Activated T-cell treated with anti-CD3 and anti-CD28 coated beads, Interleukin-2, amount 50 U/mL, for 72 hours (primary cell): Measurements from ENCODE around the gene WWC2. TPM values are rescaled to one million over a fixed set of nuclear protein-coding genes. Genes with fewer than 3 reads are reported as not detected.
"Not testable (repeated sequence)": the region's sequence is repeated elsewhere in the genome, so short reads cannot be mapped to it uniquely, and the experiment has no call there.

Source experiments
- ATAC-seq, 2 donors: fragments of 150-1000 bp; cut with Tn5 transposase; replicated peaks in 1 of 2; 2 replicates each; pipeline ENCODE4 v1.10.0; 2021; ENCODE audit warnings: moderate library complexity in 2 of 2, mild to moderate bottlenecking in 1 of 2
- DNase-seq, 2 donors: peaks; one replicate each; pipeline ENCODE4 v3.0.0; 2021 to 2022; ENCODE audit warnings: mixed read lengths in 1 of 2
- H3K27ac Mint-ChIP-seq: one replicate; pipeline ENCODE4 v1.8.0; 2022; ENCODE audit warnings: mild to moderate bottlenecking, moderate library complexity, mixed read lengths
- H3K27me3 Mint-ChIP-seq: one replicate; pipeline ENCODE4 v1.8.0; 2022; ENCODE audit warnings: low read depth, mixed read lengths
- H3K36me3 Mint-ChIP-seq, 2 donors: one replicate each; pipeline ENCODE4 v1.8.0; 2022; ENCODE audit warnings: mixed read lengths in 2 of 2, mild to moderate bottlenecking in 1 of 2; ENCODE audit not compliant: insufficient read depth in 2 of 2
- H3K4me1 Mint-ChIP-seq: one replicate; pipeline ENCODE4 v1.8.0; 2022; ENCODE audit warnings: low read depth, mixed read lengths
- H3K4me3 Mint-ChIP-seq, 2 donors: one replicate each; pipeline ENCODE4 v1.8.0; 2022; ENCODE audit warnings: mild to moderate bottlenecking in 2 of 2, mixed read lengths in 2 of 2, moderate library complexity in 2 of 2
- H3K9me3 Mint-ChIP-seq, 2 donors: one replicate each; pipeline ENCODE4 v1.8.0; 2022; ENCODE audit warnings: mixed read lengths in 2 of 2
- total RNA-seq, 2 donors: library from RNA; stranded (reverse); gene quantifications; one replicate each; pipeline ENCODE4 v1.2.3, GENCODE V29; 2022

Gene WWC2
- total RNA-seq, 2 donors from 2014 or later, result 3.6 to 3.7 TPM

DNA sequence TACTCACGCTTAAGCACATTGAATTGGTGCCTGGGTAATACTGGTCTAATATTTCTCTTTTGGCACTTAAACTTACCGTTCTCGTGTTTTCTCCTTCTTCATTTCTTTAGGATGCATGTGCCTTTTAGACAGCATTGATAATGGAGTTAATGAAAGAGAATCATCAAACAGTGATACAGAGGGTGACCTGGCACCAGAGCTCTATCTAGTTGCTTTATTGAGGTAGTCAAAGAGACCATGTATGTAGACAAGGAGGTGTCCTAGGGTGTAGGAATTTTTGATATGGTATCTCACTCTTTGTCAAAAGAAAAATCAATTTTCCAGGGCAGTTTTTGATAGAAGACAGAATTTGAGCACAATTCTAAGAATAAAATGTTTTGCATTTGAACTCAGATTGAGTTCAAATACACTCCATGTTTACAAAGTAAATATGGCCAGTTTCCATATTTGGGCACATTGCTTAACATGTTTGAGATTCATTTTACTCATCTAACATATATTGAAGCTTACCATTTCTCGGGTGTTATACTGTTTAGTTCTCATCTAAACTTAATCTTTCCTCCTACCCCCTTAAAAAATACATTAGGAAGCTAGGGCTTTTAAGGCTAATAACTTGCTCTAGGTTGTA lies 92.0 kb downstream of the WWC2 start:
- no peak overlapping the region for H3K4me3 Mint-ChIP-seq
- ATAC-seq (no peak), DNase-seq (no peak)
- H3K27ac Mint-ChIP-seq, result no peak overlapping the region
- no peaks in the 10 kb centered on the region for H3K4me1 Mint-ChIP-seq
- H3K36me3 Mint-ChIP-seq, result no peaks in the 10 kb centered on the region
- no peaks in the 10 kb centered on the region for H3K9me3 Mint-ChIP-seq
- peaks cover 37% of the 10 kb centered on the region for H3K27me3 Mint-ChIP-seq

DNA sequence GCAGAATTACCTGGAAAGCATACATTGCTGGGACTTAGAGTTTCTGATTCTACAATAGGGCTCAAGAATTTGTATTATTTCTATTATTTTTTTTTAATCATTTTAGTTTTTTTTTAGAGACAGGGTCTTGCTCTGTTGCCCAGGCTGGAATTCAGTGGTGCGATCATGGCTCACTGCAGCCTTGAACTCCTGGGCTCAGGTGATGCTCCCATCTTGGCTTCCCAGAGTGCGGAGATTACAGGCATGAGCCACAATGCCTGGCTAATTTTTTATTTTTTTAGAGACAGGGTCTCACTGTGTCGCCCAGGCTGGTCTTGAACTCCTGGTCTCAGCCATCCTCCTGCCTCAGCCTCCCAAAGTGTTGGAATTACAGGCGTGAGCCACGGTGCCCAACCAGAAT lies 92.6 kb downstream of the WWC2 start:
- no peak overlapping the region for H3K4me3 Mint-ChIP-seq
- H3K27me3 Mint-ChIP-seq, result peaks cover 31% of the 10 kb centered on the region
- no peaks in the 10 kb centered on the region for H3K9me3 Mint-ChIP-seq

DNA sequence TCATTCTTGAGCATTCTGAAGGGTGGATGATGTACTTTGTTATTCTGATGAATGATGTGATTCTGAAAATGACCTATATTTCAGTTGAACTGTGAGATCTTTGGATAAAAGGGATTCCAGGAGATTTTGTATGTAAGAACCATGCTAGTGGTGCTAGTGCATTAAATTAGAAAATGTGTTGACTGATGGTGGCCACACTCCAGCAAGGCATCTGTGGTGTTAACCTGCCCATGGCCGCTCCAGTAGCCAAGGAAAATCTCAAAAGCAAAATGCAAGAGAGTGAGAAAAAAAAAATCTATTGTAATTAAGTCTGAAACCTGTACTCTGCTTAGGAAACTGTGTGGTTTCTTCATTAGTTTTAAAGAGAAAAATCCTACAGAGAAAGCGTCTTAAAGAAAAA lies 93.5 kb downstream of the WWC2 start:
- DNase-seq, result no peak
- no peaks in the 10 kb centered on the region for H3K9me3 Mint-ChIP-seq
- no peak overlapping the region for H3K27ac Mint-ChIP-seq
- no peak for ATAC-seq
- no peak overlapping the region for H3K4me3 Mint-ChIP-seq
- H3K27me3 Mint-ChIP-seq, result peaks cover 30% of the 10 kb centered on the region
- H3K4me1 Mint-ChIP-seq, result no peaks in the 10 kb centered on the region
- H3K36me3 Mint-ChIP-seq, result no peaks in the 10 kb centered on the region

More for the DNA sequence above, 92.6 kb downstream of the WWC2 start:
- DNase-seq (no peak), ATAC-seq (no peak)
- Mint-ChIP-seq H3K4me1 (no peaks in the 10 kb centered on the region), H3K36me3 (no peaks in the 10 kb centered on the region), H3K27ac (no peak overlapping the region)

DNA sequence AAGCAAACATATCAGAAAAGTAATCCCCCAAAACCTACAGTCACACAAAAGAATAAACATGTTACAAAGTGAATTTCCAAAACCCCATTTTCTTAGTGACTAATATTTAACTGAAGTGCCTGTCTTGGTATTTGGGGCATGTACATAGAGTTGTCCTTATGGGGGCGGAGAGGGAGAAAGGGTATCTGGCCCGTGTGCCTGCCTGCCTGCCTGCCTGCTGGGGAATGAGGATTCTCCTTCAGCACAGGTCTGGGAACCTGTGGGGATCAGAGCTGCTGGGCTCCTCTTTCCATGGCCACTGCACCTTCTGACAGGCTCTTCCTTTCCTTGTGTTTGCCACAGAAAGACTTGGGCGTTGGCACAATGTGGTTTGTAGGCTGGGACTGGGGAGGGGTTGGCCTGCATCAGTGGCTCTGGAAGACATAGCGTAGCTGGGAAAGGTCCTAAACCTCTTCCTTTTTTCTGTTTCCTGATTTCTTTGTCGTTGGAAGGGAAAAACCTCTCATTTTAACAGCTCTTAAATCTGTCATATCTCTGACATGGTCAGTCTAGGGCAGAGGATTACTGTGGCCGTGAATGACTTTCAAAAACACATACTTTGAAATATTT lies 94.8 kb downstream of the WWC2 start:
- H3K27me3 Mint-ChIP-seq, result peaks cover 21% of the 10 kb centered on the region
- not testable (repeated sequence) for H3K27ac Mint-ChIP-seq, H3K4me3 Mint-ChIP-seq, H3K9me3 Mint-ChIP-seq, DNase-seq, H3K4me1 Mint-ChIP-seq, ATAC-seq, H3K36me3 Mint-ChIP-seq

GRCh38 chr4:183195534-183195933 lies 96.5 kb downstream of the WWC2 start:
- no peak overlapping the region for H3K27ac Mint-ChIP-seq
- no peak for DNase-seq

GRCh38 chr4:183197140-183197539 lies 98.1 kb downstream of the WWC2 start:
- H3K9me3 Mint-ChIP-seq, result no peaks in the 10 kb centered on the region
- no peak overlapping the region for H3K27ac Mint-ChIP-seq
- peaks cover 13% of the 10 kb centered on the region for H3K27me3 Mint-ChIP-seq
- no peak for DNase-seq
- no peak overlapping the region for H3K4me3 Mint-ChIP-seq
- H3K4me1 Mint-ChIP-seq, result no peaks in the 10 kb centered on the region
- no peak for ATAC-seq
- no peaks in the 10 kb centered on the region for H3K36me3 Mint-ChIP-seq

More at GRCh38 chr4:183195534-183195933, 96.5 kb downstream of the WWC2 start:
- no peak for ATAC-seq
- Mint-ChIP-seq H3K9me3 (no peaks in the 10 kb centered on the region), H3K4me1 (no peaks in the 10 kb centered on the region), H3K27me3 (peaks cover 21% of the 10 kb centered on the region), H3K4me3 (no peak overlapping the region), H3K36me3 (no peaks in the 10 kb centered on the region)

DNA sequence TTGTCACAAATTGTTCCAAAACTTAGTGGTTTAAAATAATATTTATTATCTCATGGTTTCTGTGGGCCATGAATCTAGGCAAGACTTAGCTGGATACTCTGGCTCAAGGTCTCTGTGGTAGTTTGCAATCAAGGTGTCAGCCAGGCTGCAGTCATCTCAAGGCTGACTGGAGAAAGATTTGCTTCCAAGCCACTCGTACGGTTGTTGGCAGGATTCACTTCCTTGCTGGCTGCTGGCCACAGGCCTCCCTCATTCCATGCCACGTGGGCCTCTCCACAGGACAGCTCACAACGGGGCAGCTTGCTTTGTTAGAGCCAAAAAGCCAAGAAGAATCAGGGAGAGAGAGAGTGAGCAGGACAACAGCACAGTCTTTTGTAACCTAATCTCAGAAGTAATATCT lies 101.4 kb downstream of the WWC2 start:
- Mint-ChIP-seq H3K36me3 (no peaks in the 10 kb centered on the region), H3K27me3 (no peaks in the 10 kb centered on the region), H3K27ac (no peak overlapping the region), H3K4me1 (no peaks in the 10 kb centered on the region), H3K9me3 (no peaks in the 10 kb centered on the region), H3K4me3 (no peak overlapping the region)
- DNase-seq, result no peak
- no peak for ATAC-seq

DNA sequence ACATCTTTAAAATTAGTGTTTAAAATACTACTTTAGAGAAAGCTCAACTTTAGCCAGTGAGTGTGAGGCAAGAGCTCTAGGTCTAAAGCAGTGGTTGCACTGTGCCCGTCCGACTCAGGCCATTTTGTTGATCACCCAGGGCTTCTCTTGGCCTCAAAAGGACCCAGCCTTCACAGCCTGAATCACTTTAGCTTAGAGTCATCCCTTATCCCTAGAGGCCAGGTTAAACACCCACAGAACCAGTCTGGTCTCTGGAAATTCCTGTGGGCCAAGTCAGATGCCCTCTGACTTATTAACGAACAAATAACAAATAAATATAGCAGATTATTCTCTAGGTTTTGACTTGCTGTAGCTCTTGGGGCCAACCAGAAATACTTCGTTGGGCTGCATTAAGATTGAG lies 102.3 kb downstream of the WWC2 start:
- no peaks in the 10 kb centered on the region for H3K27me3 Mint-ChIP-seq
- no peak overlapping the region for H3K27ac Mint-ChIP-seq
- H3K4me1 Mint-ChIP-seq, result no peaks in the 10 kb centered on the region
- no peak for ATAC-seq
- no peak overlapping the region for H3K4me3 Mint-ChIP-seq
- no peaks in the 10 kb centered on the region for H3K9me3 Mint-ChIP-seq
- no peaks in the 10 kb centered on the region for H3K36me3 Mint-ChIP-seq
- no peak for DNase-seq

DNA sequence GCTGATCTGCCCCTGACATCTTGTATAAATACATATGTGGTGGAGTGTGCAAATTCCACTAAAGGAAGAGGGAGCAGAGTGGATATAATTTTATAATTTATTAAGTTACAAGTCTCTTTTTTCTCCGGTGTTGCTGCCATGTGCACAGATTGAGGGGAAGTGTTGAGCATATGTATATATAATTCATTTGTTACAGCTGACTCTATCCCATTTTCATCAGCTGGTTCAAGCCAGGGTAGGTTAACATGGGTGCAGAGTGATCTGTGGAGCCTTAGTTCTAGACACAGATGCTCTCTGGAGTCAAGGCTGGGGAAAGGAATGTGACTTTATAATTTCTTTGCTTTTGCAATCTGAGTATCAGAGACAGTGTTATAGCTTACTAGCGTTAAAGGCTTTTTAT lies 103.5 kb downstream of the WWC2 start:
- DNase-seq (no peak), ATAC-seq (no peak)
- Mint-ChIP-seq H3K4me3 (no peak overlapping the region), H3K36me3 (no peaks in the 10 kb centered on the region), H3K9me3 (no peaks in the 10 kb centered on the region), H3K27me3 (no peaks in the 10 kb centered on the region), H3K27ac (no peak overlapping the region), H3K4me1 (no peaks in the 10 kb centered on the region)

GRCh38 chr4:183204793-183205192 lies 105.7 kb downstream of the WWC2 start:
- H3K4me1 Mint-ChIP-seq, result no peaks in the 10 kb centered on the region
- ATAC-seq, result no peak
- no peaks in the 10 kb centered on the region for H3K36me3 Mint-ChIP-seq
- DNase-seq, result no peak
- no peak overlapping the region for H3K4me3 Mint-ChIP-seq
- no peak overlapping the region for H3K27ac Mint-ChIP-seq
- no peaks in the 10 kb centered on the region for H3K27me3 Mint-ChIP-seq
- H3K9me3 Mint-ChIP-seq, result no peaks in the 10 kb centered on the region

DNA sequence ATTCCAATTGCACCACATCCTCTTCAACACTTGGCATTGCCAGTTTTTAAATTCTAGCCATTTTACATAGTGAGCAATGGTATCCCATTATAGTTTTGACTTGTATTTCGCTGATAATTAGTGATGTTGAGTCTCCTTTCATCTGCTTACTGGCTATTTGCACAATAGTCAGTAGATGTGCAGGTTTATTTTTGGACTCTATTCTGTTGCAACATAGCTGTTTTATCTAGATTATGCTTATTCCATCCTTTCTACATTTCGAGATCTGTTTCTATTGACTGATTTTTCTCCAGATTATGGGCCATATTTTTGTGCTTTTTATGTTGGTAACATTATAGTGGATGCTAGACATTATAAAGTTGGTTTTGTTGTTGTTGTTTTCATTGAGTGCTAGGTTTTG lies 106.1 kb downstream of the WWC2 start:
- Mint-ChIP-seq H3K27ac (no peak overlapping the region), H3K36me3 (no peaks in the 10 kb centered on the region), H3K4me3 (no peak overlapping the region), H3K9me3 (no peaks in the 10 kb centered on the region), H3K4me1 (no peaks in the 10 kb centered on the region), H3K27me3 (no peaks in the 10 kb centered on the region)
- ATAC-seq (no peak), DNase-seq (no peak)

DNA sequence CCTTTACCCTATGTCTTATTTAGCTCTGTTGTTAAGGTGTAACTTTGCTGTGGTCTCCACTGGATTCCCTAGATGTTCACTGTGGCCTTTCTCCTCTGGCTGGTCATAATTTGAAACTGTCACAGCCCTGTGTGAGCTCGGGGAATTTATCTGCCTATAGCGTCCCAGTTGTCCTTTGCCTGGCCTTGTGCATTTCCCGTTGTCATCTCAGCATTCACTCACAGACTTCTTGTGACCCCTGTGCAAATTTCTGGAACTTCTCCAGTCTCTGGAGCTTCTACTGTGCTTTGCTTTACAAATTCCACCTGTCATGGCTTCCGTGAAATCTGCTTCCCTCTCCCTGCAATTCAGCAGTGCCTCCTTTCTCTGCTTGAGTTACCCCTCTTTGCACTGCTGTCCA lies 106.7 kb downstream of the WWC2 start:
- no peak for DNase-seq
- Mint-ChIP-seq H3K36me3 (no peaks in the 10 kb centered on the region), H3K27ac (no peak overlapping the region), H3K9me3 (no peaks in the 10 kb centered on the region), H3K27me3 (no peaks in the 10 kb centered on the region), H3K4me1 (no peaks in the 10 kb centered on the region), H3K4me3 (no peak overlapping the region)
- no peak for ATAC-seq

DNA sequence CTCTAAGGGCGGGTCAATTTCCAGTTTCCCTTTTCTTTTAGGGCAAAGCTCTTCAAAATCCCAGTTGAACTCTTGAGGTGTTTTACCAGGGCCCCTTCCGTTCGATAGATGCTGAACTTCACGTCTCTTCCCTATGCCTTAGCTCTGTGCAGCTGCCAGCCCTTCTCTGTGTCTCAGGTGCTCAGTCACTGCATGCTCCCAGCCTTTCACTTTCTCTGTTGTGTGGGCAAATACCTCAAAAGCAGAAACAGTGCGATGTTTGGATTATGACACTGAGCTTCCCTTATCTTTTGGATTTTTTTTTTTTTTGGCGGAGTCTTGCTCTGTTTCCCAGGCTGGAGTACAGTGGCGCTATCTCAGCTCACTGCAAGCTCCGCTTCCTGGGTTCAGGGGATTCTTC lies 112.5 kb downstream of the WWC2 start:
- Mint-ChIP-seq H3K27ac (no peak overlapping the region), H3K36me3 (no peaks in the 10 kb centered on the region), H3K4me3 (no peak overlapping the region), H3K27me3 (no peaks in the 10 kb centered on the region), H3K4me1 (no peaks in the 10 kb centered on the region), H3K9me3 (no peaks in the 10 kb centered on the region)
- ATAC-seq (no peak), DNase-seq (no peak)

- H3K27ac Mint-ChIP-seq, result no peak overlapping the region
- no peak for ATAC-seq
- DNase-seq, result no peak
- no peaks in the 10 kb centered on the region for H3K27me3 Mint-ChIP-seq
- no peak overlapping the region for H3K4me3 Mint-ChIP-seq
- no peaks in the 10 kb centered on the region for H3K36me3 Mint-ChIP-seq
- H3K4me1 Mint-ChIP-seq, result no peaks in the 10 kb centered on the region
- no peaks in the 10 kb centered on the region for H3K9me3 Mint-ChIP-seq
Measured at GRCh38 chr4:183213996-183214395, 114.9 kb downstream of the WWC2 start.
